ENCODE measurements around the gene ZNF785.
"Not testable (repeated sequence)": the region's sequence is repeated elsewhere in the genome, so short reads cannot be mapped to it uniquely, and the experiment has no call there.

The ZNF785 gene

DNA sequence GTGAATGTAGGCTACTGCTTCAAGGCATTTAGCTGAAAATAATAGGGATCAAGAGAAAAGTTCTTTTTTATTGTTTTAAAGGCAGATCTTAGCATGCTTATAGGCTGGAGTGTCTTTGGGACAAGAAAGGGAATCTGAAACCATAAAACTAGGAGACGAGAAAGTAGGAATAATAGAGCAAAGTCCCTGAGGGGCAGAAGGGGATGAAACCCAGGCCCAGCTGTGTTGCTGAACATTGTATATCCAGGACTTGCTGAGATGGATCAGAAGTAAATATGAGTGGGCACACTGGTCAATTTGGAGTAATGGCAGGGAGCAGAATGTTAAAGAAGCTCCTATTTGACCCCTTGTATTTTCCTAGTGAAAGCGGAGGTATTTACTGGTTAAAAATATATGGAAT, 15.4 kb upstream of the ZNF785 start:
- Histone ChIP-seq H3K4me3 (ENCODE audit: insufficient read length, low read depth) (no peak overlapping the region), H3K27me3 (ENCODE audit: insufficient read depth, insufficient read length) (no peaks in the 10 kb centered on the region), H3K9me3 (ENCODE audit: insufficient read depth, low read length) (no peaks in the 10 kb centered on the region), H3K9ac (ENCODE audit: insufficient read length, low read depth) (no peak overlapping the region), H3K4me1 (ENCODE audit: insufficient read depth, insufficient read length) (no peaks in the 10 kb centered on the region), H3K36me3 (ENCODE audit: insufficient read depth, insufficient read length, low read length) (peaks cover 30% of the 10 kb centered on the region)
- no peak for DNase-seq (ENCODE audit: low read depth, low spot score)
- TF ChIP-seq ZNF274 (IDR thresholded peaks at IDR 0.05; ENCODE audit: low read depth, low read length) = no peak
- no peak for TF ChIP-seq SUZ12 (IDR thresholded peaks at IDR 0.05; ENCODE audit: extremely low read depth, insufficient read depth, insufficient read length)
- TF ChIP-seq YY1 (IDR thresholded peaks at IDR 0.05; ENCODE audit: insufficient read depth, insufficient read length) = no peak

DNA sequence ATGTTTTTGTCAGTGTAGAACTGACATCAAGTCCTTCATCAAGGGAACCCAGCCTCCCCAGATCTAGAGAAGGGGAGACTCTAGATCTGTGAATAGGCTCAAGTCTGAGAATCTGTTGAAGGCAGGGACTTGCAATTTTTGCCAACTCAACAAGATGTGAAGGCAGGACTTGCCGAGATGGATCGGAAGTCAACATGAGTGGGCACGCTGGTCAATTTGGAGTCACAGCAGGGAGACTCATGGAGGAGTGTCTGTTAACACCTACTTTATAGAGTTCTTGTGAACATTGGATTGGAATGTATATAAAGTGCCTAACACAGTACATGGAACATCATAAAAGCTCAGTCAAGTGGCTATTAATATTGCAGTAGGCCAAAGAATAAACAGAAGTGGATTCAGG, 14.7 kb upstream of the ZNF785 start:
- no peak for DNase-seq (ENCODE audit: low read depth, low spot score)
- H3K4me3 ChIP-seq (ENCODE audit: insufficient read length, low read depth) = no peak overlapping the region
- no peaks in the 10 kb centered on the region for H3K27me3 ChIP-seq (ENCODE audit: insufficient read depth, insufficient read length)

DNA sequence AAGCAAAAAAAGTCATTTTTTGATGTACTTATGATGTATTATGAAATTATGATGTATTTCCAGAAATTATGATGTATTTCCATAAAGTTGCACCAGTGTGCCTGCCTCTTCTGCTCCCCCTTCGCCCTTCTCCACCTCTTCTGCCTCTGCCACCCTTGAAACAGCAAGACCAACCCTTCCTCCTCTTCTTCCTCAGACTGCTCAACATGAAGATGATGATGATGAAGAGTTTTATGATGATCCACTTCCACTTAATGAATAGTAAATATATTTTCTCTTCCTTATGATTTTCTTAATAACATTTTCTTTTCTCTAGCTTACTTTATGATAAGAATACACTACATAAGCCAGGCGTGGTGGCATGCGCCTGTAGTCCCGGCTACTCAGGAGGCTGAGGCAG, 7.4 kb upstream of the ZNF785 start:
- Histone ChIP-seq H3K4me3 (ENCODE audit: insufficient read length, low read depth) (no peak overlapping the region), H3K27me3 (ENCODE audit: insufficient read depth, insufficient read length) (no peaks in the 10 kb centered on the region), H3K9me3 (ENCODE audit: insufficient read depth, low read length) (peaks cover 6% of the 10 kb centered on the region; the same call in 1 of the 2 replicates), H3K36me3 (ENCODE audit: insufficient read depth, insufficient read length, low read length) (peaks cover 28% of the 10 kb centered on the region), H3K4me1 (ENCODE audit: insufficient read depth, insufficient read length) (no peaks in the 10 kb centered on the region), H3K9ac (ENCODE audit: insufficient read length, low read depth) (no peak overlapping the region)
- no peak for TF ChIP-seq ZNF274 (IDR thresholded peaks at IDR 0.05; ENCODE audit: low read depth, low read length)
- no peak for DNase-seq (ENCODE audit: low read depth, low spot score)

More for the DNA sequence above, 14.7 kb upstream of the ZNF785 start:
- H3K9me3 ChIP-seq (ENCODE audit: insufficient read depth, low read length) = no peaks in the 10 kb centered on the region
- no peaks in the 10 kb centered on the region for H3K4me1 ChIP-seq (ENCODE audit: insufficient read depth, insufficient read length)
- no peak for TF ChIP-seq ZNF274 (IDR thresholded peaks at IDR 0.05; ENCODE audit: low read depth, low read length)
- TF ChIP-seq SUZ12 (IDR thresholded peaks at IDR 0.05; ENCODE audit: extremely low read depth, insufficient read depth, insufficient read length) = no peak
- no peak for TF ChIP-seq YY1 (IDR thresholded peaks at IDR 0.05; ENCODE audit: insufficient read depth, insufficient read length)
- no peak overlapping the region for H3K9ac ChIP-seq (ENCODE audit: insufficient read length, low read depth)
- peaks cover 25% of the 10 kb centered on the region for H3K36me3 ChIP-seq (ENCODE audit: insufficient read depth, insufficient read length, low read length)

DNA sequence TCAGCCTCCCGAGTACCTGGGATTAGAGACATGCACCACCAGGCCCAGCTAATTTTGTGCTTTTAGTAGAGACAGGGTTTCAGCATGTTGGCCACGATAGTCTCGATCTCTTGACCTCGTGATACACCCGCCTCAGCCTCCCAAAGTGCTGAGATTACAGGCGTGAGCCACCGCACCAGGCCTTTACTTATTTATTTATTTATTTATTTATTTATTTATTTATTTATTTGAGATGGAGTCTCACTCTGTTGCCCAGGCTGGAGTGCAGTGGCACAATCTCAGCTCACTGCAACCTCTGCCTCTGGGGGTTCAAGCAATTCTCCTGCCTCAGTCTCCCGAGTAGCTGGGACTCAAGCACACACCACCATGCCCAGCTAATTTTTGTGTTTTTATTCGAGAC, 5.4 kb upstream of the ZNF785 start:
- H3K9me3 ChIP-seq (ENCODE audit: insufficient read depth, low read length); DNase-seq (ENCODE audit: low read depth, low spot score); H3K4me3 ChIP-seq (ENCODE audit: insufficient read length, low read depth); H3K9ac ChIP-seq (ENCODE audit: insufficient read length, low read depth); H3K27me3 ChIP-seq (ENCODE audit: insufficient read depth, insufficient read length); H3K4me1 ChIP-seq (ENCODE audit: insufficient read depth, insufficient read length): not testable (repeated sequence)
- peaks cover 40% of the 10 kb centered on the region for H3K36me3 ChIP-seq (ENCODE audit: insufficient read depth, insufficient read length, low read length)

DNA sequence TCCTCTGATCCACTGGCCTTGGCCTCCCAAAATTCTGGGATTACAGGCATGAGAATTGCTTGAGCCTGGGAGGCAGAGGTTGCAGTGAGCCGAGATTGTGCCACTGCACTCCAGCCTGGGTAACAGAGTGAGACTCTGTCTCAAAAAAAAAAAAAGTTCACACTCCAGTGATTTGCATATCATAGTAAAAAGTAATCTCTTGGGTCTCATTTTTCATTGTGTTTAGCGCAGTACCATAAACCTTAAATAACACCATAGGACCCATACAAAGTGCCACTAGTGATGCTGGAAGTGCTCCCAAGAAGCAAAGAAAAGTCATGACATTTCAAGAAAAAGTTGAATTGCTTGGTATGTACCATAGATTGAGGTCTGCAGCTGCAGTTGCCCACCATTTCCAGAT, 4.1 kb upstream of the ZNF785 start:
- DNase-seq (ENCODE audit: low read depth, low spot score); H3K27me3 ChIP-seq (ENCODE audit: insufficient read depth, insufficient read length); H3K4me3 ChIP-seq (ENCODE audit: insufficient read length, low read depth); H3K9me3 ChIP-seq (ENCODE audit: insufficient read depth, low read length); H3K4me1 ChIP-seq (ENCODE audit: insufficient read depth, insufficient read length); H3K9ac ChIP-seq (ENCODE audit: insufficient read length, low read depth): not testable (repeated sequence)
- peaks cover 38% of the 10 kb centered on the region for H3K36me3 ChIP-seq (ENCODE audit: insufficient read depth, insufficient read length, low read length)

DNA sequence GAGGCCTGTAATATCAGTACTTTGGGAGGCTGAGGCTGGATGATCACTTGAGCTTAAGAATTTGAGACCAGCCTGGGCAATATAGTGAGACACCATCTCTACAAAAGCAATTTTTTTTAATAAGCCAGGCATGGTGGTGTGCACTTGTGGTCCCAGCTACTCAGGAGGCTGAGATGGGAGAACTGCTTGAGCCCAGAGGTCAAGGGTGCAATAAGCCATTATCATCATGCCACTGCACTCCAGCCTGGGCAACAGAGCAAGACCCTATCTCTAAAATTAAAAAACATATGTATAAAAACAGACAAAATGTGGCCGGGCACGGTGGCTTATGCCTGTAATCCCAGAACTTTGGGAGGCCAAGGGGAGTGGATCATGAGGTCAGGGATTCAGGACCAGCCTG, 3.2 kb upstream of the ZNF785 start:
- Histone ChIP-seq H3K36me3 (ENCODE audit: insufficient read depth, insufficient read length, low read length) (peaks cover 39% of the 10 kb centered on the region), H3K9ac (ENCODE audit: insufficient read length, low read depth) (no peak overlapping the region), H3K9me3 (ENCODE audit: insufficient read depth, low read length) (no peaks in the 10 kb centered on the region), H3K4me1 (ENCODE audit: insufficient read depth, insufficient read length) (no peaks in the 10 kb centered on the region), H3K27me3 (ENCODE audit: insufficient read depth, insufficient read length) (no peaks in the 10 kb centered on the region), H3K4me3 (ENCODE audit: insufficient read length, low read depth) (no peak overlapping the region)
- no peak for TF ChIP-seq SUZ12 (IDR thresholded peaks at IDR 0.05; ENCODE audit: extremely low read depth, insufficient read depth, insufficient read length)
- no peak for TF ChIP-seq YY1 (IDR thresholded peaks at IDR 0.05; ENCODE audit: insufficient read depth, insufficient read length)
- no peak for TF ChIP-seq ZNF274 (IDR thresholded peaks at IDR 0.05; ENCODE audit: low read depth, low read length)
- DNase-seq (ENCODE audit: low read depth, low spot score) = no peak

DNA sequence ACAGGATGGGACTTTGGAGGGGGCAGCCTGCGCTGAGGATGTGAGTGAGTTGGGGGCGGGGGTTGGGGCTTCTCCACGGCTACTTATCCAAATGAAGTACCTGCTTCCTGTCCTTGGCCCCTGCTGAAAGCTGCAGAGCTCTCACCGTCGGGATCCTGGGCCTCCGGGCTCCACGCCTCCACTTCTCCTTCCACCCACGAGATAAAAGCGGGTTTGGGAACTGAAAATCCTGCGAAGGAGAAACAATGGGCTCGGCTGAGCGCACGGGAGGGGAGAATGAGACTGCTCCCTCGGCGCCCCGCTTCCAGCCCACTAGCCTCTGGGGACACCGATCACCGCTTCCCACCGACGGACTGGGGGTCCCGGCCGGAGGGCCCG, 486 bp downstream of the ZNF785 start:
- TF ChIP-seq SUZ12 (IDR thresholded peaks at IDR 0.05; ENCODE audit: extremely low read depth, insufficient read depth, insufficient read length) = no peak
- no peak for TF ChIP-seq YY1 (IDR thresholded peaks at IDR 0.05; ENCODE audit: insufficient read depth, insufficient read length)
- TF ChIP-seq ZNF274 (IDR thresholded peaks at IDR 0.05; ENCODE audit: low read depth, low read length) = no peak
- peak overlapping the region; percentile 96 for H3K9ac ChIP-seq (ENCODE audit: insufficient read length, low read depth)

DNA sequence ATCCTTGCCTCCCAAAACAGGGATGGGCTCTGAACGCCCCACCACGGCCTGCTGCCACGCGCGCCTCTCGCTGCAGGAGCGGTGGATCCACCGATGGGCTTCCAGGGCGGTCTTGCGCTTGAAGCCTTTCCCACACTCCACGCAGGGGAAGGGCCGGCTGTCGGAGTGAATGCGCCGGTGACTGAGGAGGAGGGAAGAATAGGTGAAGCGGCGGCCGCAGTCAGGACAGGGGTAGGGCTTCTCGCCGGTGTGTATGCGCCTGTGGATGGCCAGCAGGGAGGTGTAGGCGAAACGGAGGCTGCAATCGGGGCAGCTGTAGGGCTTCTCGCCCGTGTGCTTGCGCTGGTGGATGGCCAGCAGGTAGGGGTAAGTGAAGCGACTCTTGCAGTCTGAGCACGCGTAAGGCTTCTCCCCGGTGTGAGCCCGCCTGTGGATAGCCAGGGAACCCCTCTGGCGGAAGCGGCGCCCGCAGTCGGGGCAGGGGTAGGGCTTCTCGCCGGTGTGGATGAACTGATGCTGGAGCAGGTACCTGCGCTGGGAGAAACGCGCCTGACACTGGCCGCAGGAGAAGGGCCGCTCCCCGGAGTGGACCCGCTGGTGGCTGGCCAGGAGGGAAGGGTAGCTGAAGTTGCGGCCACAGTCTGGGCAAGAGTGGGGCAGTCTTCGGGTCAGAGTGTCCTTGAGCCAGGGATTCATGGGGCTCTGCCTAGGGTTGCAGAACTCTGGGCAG, 2.7 kb downstream of the ZNF785 start:
- Histone ChIP-seq H3K4me1 (ENCODE audit: insufficient read depth, insufficient read length) (peaks cover 6% of the 10 kb centered on the region), H3K9ac (ENCODE audit: insufficient read length, low read depth) (peak overlapping the region; percentile 8), H3K36me3 (ENCODE audit: insufficient read depth, insufficient read length, low read length) (peaks cover 57% of the 10 kb centered on the region), H3K9me3 (ENCODE audit: insufficient read depth, low read length) (no peaks in the 10 kb centered on the region), H3K27me3 (ENCODE audit: insufficient read depth, insufficient read length) (no peaks in the 10 kb centered on the region), H3K4me3 (ENCODE audit: insufficient read length, low read depth) (no peak overlapping the region)
- no peak for DNase-seq (ENCODE audit: low read depth, low spot score)
- TF ChIP-seq SUZ12 (IDR thresholded peaks at IDR 0.05; ENCODE audit: extremely low read depth, insufficient read depth, insufficient read length) = no peak
- TF ChIP-seq YY1 (IDR thresholded peaks at IDR 0.05; ENCODE audit: insufficient read depth, insufficient read length) = no peak
- TF ChIP-seq ZNF274 (IDR thresholded peaks at IDR 0.05; ENCODE audit: low read depth, low read length) = no peak

More for the DNA sequence above, 486 bp downstream of the ZNF785 start:
- peaks cover 54% of the 10 kb centered on the region for H3K36me3 ChIP-seq (ENCODE audit: insufficient read depth, insufficient read length, low read length)
- no peaks in the 10 kb centered on the region for H3K9me3 ChIP-seq (ENCODE audit: insufficient read depth, low read length)
- H3K4me3 ChIP-seq (ENCODE audit: insufficient read length, low read depth) = peak overlapping the region; percentile 78
- H3K27me3 ChIP-seq (ENCODE audit: insufficient read depth, insufficient read length) = no peaks in the 10 kb centered on the region
- H3K4me1 ChIP-seq (ENCODE audit: insufficient read depth, insufficient read length) = peaks cover 6% of the 10 kb centered on the region
- no peak for DNase-seq (ENCODE audit: low read depth, low spot score)
